ENCODE data around the gene KCNMA1.
A peak's percentile ranks its signal among the peaks of the same experiment; 100 is the strongest.
"Not testable (repeated sequence)": the region's sequence is repeated elsewhere in the genome, so short reads cannot be mapped to it uniquely, and the experiment has no call there.

KCNMA1 gene

GRCh38 chr10:77664008-77664407 lies 26.4 kb upstream of the KCNMA1 start:
- DNase-seq (ENCODE audit: low spot score): no peak

DNA sequence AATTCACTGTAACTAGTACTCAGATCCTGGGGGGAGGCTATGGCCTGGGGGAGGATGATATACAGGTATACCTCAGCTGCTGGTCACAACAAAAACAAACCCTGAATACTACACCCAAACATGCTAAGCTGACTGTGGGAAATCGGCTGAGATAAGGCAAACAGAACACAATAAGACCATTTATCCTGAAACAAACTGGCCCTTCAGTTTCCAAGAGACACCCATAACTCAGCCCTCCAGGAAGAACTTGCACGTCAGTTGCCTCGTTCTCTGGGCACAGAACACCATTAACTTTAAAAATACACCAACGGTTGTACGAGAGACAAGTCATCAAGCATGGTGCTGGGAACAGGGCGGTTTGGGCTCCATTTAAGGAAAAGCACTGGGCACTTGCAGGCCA lies 24.1 kb upstream of the KCNMA1 start:
- DNase-seq (ENCODE audit: low spot score): no peak

DNA sequence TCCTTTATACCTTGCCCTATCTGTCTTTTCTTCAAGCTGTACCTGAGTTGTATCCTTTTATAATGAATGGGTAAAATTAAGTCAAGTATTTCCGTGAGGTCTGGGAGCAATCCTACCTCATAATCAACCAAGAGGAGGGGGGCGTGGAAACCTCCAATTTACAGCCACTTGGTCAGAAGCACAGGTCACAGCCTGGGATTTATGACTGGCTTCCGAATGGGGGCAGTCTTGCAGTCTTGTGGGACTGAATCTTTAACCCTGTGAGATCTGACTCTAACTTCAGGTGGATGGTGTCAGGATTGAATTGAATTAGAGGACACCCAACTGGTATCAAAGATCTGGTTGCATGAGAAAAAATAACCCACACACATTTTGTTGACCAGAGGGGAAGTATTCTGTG lies 23.5 kb upstream of the KCNMA1 start:
- DNase-seq (ENCODE audit: low spot score): no peak

DNA sequence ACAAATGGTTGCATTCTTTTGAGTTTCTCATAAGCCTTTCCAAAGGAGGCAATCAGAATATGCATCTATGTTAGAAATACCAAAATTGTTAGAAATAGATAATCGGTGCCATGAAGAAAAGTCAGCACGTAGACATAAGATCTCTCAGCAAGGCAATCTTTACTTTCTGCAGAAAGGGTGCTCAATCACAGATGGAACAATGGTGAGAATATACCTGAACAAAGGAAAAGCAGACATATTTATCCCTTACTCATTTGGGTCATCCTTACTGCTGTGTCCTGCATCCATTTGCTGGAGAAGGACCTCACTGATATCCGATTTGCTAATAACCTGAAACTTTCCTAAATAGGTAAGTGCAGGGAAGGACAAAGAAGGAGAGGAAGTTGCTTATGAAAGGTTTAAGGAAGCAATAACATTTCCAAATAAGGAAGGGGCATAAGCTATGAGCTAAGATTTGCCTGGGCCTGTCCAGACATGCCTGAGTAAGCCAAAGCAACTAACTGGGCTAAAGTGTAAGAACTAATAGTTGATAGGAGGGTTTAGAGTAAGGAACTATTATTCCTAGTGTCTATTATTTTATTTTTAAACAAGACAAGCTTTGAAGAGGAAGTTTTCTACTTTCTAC lies 21.6 kb upstream of the KCNMA1 start:
- DNase-seq (ENCODE audit: low spot score): not testable (repeated sequence)

DNA sequence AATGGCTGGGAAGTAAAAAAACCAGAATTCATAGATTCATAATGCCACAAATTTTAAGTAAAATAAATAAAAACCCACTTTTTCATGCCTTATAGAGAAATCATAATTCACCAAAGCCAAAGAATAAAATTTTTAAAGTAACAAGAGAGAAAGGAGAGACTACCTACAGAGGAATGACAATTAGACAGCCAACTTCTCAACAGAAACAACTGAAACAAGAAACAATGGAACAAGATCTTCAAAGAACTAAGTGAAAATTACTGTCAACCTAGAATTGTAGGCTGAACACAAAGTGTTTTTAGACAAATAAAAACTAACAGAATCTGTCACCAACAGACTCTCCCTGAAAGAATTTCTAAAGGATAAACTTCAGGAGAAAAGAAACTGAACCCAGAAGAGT lies 15.6 kb upstream of the KCNMA1 start:
- no peak for DNase-seq (ENCODE audit: low spot score)

DNA sequence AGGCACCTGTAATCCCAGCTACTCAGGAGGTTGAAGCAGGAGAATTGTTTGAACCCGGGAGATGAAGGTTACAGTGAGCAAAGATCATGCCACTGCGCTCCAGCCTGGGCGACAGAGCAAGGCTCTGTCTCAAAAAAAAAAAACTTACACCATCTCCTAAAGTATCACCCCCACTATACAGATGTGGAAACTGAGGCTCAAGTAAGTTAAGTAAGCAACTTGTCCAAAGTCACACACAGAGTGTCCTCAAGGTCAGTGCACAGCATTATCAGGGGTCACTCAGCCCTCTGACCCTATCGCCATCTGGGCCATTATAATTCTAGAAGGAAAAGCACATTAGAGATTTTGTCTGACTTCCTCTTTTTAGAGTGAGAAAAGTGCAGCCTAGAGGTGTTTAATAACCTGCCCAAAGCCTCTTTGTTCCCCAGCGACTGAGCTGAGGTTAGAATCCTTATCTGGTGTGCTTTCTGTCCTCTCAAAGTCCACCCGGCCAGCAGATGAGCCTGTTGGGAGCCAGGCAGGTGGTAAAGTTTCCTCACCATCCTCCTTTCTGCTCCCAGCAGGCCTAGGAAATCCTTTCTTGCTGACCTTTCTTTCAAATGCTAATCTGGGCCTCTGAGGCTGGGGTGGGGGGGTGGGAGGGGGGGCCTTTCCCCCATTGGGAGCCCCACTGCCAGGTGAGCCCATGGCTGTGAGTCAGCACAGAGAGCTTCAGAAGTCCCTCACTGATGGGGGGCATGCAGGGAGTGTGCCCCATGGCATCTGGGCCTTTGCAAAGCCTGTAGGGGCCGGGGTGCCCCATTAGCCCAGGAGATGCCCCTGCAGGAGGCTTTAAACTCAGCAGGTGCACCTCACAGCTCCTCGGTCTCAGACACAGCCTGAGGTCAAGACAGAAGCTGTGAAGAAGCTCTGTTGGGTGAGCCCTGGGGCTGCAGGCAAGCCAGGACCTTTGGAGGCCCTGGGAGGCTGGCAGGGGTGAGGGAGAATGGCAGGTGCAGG lies 12.0 kb upstream of the KCNMA1 start:
- DNase-seq (ENCODE audit: low spot score): no peak

DNA sequence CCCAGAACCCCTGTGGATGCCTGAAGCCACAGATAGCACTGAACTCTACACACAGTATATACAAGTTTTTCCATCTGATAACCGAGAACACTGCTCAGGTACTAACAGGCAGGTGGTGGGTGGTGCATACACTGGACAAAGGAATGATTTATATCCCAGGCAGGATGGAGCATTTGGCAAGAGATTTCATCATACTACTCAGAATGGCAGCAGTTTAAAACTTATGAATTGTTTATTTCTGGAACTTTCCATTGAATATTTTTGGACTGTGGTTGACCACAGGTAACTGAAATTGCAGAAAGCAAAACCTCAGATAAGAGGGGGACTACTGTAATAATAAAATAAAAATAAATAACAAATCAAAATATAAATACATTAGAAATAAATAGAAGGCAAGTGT lies 10.9 kb upstream of the KCNMA1 start:
- DNase-seq (ENCODE audit: low spot score): no peak

DNA sequence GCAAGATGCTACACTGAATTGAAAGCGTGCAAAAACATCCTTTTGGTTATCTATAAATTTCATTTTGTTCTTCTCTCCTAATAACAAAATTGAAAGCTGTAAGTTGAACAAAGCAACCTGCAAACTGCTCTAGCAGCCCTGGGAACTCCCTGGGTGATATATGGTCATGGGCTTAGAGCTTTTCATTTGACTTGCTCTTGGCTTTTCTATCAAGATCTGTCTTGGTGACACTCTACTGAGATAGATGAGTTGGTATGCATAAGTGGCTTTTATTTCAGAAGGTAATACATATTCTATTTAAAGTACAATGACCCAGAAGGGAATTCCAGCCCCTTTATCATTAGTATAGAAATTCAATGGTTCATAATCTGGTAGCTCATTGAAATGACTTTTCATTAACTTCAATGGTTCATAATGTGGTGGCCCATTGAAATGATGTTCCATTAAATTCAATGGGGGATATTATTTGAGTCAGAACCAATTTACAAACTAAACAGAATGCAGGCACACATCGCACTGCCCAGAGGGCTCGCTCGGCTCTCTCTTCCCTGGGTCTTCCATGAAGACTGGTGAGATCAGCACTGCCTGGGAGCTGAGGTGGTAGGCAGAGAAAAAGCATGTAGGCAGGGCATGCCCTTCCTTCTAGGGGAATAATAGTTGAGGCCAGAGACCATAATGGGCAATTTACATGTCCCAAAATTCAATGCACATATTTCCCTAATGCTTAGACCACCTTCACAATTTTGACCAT lies 10.1 kb upstream of the KCNMA1 start:
- DNase-seq (ENCODE audit: low spot score): no peak

- no peak for DNase-seq (ENCODE audit: low spot score)
These were observed 7.1 kb upstream of the KCNMA1 start for GRCh38 chr10:77644557-77645243.

- no peak for DNase-seq (ENCODE audit: low spot score)
These were observed 6.3 kb upstream of the KCNMA1 start for GRCh38 chr10:77643795-77644468.

DNA sequence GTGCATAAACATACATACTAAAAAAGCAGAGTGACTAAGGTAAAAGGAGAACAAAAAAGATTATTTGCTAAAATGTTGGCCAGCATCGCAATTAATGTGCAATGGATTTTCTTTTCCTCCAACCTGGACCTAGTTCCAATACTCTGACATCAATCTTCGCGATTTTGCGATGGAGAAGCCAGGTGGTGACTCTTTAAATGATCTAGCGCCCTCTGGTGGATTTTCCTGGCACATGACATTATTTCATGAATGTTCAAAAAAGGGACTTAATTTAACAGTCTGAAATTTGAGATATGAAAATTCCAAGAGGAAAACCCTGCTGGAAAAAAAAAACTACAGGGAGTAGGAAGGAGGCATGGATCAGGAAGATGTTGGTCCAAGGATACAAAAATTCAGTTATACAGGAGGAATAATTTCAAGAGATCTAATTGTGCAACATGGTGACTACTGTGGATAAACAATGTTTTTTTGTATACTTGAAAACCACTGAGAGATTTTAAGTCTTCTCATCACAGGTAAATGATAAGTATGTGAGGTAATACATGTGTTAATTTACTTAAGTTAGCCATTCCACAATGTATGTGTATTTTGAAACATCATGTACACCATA lies 4.3 kb upstream of the KCNMA1 start:
- peak; percentile 76 for DNase-seq (ENCODE audit: low spot score)

DNA sequence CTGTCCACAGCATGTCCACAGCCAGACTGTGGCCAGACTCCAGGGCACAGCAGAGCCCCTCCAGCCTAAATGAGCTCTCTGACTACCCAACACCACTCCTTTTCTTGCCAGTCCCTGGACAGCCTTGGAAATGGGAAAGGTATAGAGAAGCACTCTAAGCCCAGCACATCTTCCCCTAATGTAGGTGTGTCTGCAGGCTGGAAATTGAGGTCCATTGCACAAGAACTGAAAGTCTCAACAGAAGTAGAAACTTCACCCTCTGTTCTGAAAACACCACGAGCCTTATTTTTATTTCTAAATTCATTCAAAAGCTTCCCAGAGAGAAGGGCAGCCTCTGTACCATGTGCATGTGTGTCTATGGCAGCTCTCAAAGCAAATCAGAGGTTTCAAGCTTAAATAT lies 3.7 kb upstream of the KCNMA1 start:
- no peak for DNase-seq (ENCODE audit: low spot score)

- DNase-seq (ENCODE audit: low spot score): no peak
These were observed 2.6 kb upstream of the KCNMA1 start for GRCh38 chr10:77640167-77640566.

DNA sequence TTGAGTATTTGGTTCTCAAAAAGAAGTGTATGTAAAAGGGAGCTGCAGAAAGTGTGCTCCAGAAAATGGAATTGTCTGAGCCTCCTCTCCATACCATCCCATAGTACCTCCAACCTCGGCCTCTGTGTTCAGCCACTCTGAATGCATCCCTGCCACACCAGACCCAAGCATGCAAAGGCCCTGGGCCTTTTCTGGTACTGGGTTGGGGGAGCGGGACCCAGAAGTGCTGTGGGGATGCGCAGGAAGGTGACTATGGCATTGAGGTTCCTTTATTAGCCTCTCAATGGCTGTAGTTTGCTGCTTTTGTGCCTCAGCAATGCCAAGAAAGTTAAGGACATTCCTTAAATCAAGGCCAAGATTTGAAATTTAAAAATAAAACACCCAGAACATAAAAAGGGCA lies 2.1 kb upstream of the KCNMA1 start:
- no peak for DNase-seq (ENCODE audit: low spot score)

GRCh38 chr10:77638321-77639101 lies 903 bp upstream of the KCNMA1 start:
- DNase-seq (ENCODE audit: low spot score): peak; percentile 85

DNA sequence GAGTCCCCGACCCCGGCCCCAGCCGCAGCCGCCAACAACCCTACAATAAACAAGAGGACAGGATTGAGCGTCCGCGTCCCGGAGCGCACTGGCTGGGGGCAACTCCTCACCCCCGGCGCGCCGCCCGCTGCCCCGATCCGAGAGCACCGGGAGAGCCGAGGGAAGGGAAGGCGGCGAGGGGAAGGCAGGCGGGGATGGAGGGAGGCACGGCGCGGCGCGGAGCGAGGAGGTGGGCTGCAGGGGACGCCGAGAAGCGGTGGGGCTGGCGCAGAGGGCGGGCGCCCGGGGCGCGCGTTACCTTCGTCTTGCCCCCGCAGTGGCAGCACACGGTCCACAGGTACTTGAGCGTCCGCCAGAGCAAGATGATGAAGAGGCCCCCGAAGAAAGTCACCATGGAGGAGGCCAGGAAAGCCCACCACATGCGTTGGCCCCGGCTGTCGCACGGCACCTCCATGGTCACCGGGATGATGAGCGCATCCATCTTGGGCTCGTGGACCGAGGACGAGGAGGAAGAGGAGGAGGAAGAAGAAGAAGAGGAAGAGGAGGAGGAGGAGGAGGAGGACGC lies 559 bp downstream of the KCNMA1 start:
- no peak for DNase-seq (ENCODE audit: low spot score)

DNA sequence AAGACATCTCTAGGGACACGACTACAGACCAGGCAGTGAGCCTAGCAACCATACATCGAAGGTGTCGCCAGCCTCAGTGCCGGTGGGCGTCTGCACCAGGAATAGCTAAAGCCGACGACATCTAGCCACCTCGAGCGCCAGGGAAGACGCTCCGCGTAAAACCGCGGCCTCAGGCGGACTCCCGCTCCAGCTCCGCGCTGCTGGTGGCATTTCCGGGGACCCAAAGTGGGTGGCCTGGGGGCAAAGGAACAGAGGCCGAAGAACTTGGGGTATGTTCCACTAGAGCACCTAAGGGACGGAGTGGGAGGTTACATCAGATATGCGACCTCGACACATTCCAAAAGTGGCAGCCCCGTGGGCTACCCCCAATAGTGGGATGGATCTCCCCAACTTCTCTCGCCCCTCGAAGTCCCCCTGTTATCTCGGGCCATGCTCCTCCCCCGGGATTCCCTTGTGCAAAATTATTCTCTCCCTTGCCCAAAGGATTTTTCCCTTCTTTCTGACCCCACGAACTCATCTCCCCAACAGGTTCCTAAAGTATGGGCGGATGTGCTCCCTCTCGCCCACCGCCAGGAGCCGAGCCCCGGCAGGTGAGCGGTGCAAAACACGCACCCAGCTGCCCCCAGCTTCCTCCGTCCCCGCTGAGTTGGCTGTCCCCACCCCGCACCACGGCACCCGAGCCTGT lies 1.2 kb downstream of the KCNMA1 start:
- DNase-seq (ENCODE audit: low spot score): no peak

DNA sequence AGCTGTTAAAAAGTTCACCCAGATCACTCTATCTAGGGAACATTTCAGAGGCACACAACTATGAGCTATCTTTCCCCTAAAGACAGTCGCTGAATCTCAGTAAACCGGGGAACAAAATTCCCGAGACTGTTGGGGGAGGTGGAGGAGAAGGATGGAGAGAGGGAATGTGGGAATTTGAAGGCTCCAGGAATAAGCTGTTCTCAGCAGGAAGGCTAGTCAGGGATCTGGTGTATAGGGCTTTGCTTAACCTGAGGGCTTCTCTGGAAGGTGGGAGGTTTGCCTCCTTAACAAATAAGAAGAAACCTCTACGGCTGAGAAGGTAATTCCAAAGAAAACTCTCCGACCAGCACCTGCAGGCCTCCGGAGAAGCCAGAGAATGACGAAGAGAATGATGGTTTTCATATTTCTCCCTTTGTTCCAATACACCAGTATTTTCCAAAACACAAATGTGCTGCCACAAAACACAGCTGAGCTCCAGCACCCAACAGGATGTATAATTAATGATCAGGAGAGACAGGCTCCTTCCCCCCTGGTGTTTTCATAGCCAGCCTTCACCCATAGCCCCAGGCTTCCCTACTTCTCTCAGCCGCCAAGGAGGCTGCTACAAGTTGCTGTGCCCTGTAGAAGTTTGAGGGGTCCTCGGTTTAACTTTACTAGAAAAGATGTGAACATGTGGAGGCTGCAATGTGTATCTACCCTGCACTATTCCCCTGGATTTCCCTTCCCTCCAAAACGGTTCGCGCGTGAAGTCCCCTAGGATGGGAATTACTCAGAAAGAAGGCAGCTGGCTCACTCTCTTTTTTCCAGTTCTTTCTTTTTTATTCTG lies 2.0 kb downstream of the KCNMA1 start:
- DNase-seq (ENCODE audit: low spot score): no peak

Measured in left forelimb (tissue), 1 donor.